Rectal smooth muscle tissue (tissue), 1 donor: ENCODE data around the gene PIP.
"Not testable (repeated sequence)": the region's sequence is repeated elsewhere in the genome, so short reads cannot be mapped to it uniquely, and the experiment has no call there.

Experiments
- H3K27ac ChIP-seq: one replicate; pipeline ENCODE4 v1.7.0; 2013; ENCODE audit warnings: low read depth, low read length, inconsistent platforms
- H3K27me3 ChIP-seq: one replicate; pipeline ENCODE4 v1.7.0; 2013; ENCODE audit warnings: low read length; ENCODE audit not compliant: control insufficient read depth, insufficient read depth
- H3K36me3 ChIP-seq: one replicate; pipeline ENCODE4 v1.7.0; 2013; ENCODE audit warnings: low read length; ENCODE audit not compliant: control insufficient read depth, insufficient read depth
- H3K4me1 ChIP-seq: one replicate; pipeline ENCODE4 v1.7.0; 2013; ENCODE audit warnings: low read length; ENCODE audit not compliant: control insufficient read depth, insufficient read depth
- H3K4me3 ChIP-seq: one replicate; pipeline ENCODE4 v1.7.0; 2013; ENCODE audit warnings: low read length
- H3K9ac ChIP-seq: one replicate; pipeline ENCODE4 v1.7.0; 2013; ENCODE audit warnings: low read length

PIP gene

GRCh38 chr7:143131781-143132180 is at the start of gene PIP:
Gene PIP, plus strand, starts transcription at chr7:143132077. Its CDS starts 40 bp downstream, at chr7:143132117.
- Histone ChIP-seq H3K36me3 (no peaks in the 10 kb centered on the region), H3K9ac (no peak within 1 kb of the TSS), H3K4me3 (no peak within 1 kb of the TSS), H3K27me3 (no peaks in the 10 kb centered on the region), H3K27ac (no peak within 1 kb of the TSS), H3K4me1 (no peaks in the 10 kb centered on the region)

- no peaks in the 10 kb centered on the region for H3K36me3 ChIP-seq
- H3K9ac ChIP-seq, result no peak overlapping the region
- no peak overlapping the region for H3K4me3 ChIP-seq
- H3K4me1 ChIP-seq, result no peaks in the 10 kb centered on the region
- H3K27me3 ChIP-seq, result no peaks in the 10 kb centered on the region
- H3K27ac ChIP-seq, result no peak overlapping the region
Observed at GRCh38 chr7:143085109-143085508, 46.8 kb upstream of the PIP start.

- not testable (repeated sequence) for H3K27ac ChIP-seq, H3K27me3 ChIP-seq, H3K4me1 ChIP-seq, H3K36me3 ChIP-seq, H3K4me3 ChIP-seq, H3K9ac ChIP-seq
Observed at GRCh38 chr7:143085610-143086009, 46.3 kb upstream of the PIP start.

- H3K27me3 ChIP-seq, H3K4me3 ChIP-seq, H3K27ac ChIP-seq, H3K9ac ChIP-seq, H3K4me1 ChIP-seq, H3K36me3 ChIP-seq: not testable (repeated sequence)
Observed at GRCh38 chr7:143088549-143089231, 43.2 kb upstream of the PIP start.

GRCh38 chr7:143096146-143096545 is 35.7 kb upstream of the PIP start:
- Histone ChIP-seq H3K9ac (no peak overlapping the region), H3K27ac (no peak overlapping the region), H3K4me1 (no peaks in the 10 kb centered on the region), H3K36me3 (no peaks in the 10 kb centered on the region), H3K27me3 (no peaks in the 10 kb centered on the region), H3K4me3 (no peak overlapping the region)

GRCh38 chr7:143099579-143099978 is 32.3 kb upstream of the PIP start:
- not testable (repeated sequence) for H3K4me3 ChIP-seq, H3K27ac ChIP-seq, H3K9ac ChIP-seq, H3K27me3 ChIP-seq, H3K4me1 ChIP-seq, H3K36me3 ChIP-seq

GRCh38 chr7:143104759-143105158 is 27.1 kb upstream of the PIP start:
- H3K4me1 ChIP-seq, result no peaks in the 10 kb centered on the region
- no peak overlapping the region for H3K4me3 ChIP-seq
- H3K27me3 ChIP-seq, result no peaks in the 10 kb centered on the region
- H3K9ac ChIP-seq, result no peak overlapping the region
- no peak overlapping the region for H3K27ac ChIP-seq
- no peaks in the 10 kb centered on the region for H3K36me3 ChIP-seq

- not testable (repeated sequence) for H3K27me3 ChIP-seq, H3K4me3 ChIP-seq, H3K4me1 ChIP-seq, H3K36me3 ChIP-seq, H3K9ac ChIP-seq, H3K27ac ChIP-seq
Observed at GRCh38 chr7:143108019-143108418, 23.9 kb upstream of the PIP start.

GRCh38 chr7:143117395-143117794 is 14.5 kb upstream of the PIP start:
- no peaks in the 10 kb centered on the region for H3K27me3 ChIP-seq
- no peak overlapping the region for H3K27ac ChIP-seq
- no peak overlapping the region for H3K9ac ChIP-seq
- no peaks in the 10 kb centered on the region for H3K36me3 ChIP-seq
- no peak overlapping the region for H3K4me3 ChIP-seq
- H3K4me1 ChIP-seq, result no peaks in the 10 kb centered on the region

- Histone ChIP-seq H3K27me3 (no peaks in the 10 kb centered on the region), H3K9ac (no peak overlapping the region), H3K27ac (no peak overlapping the region), H3K4me3 (no peak overlapping the region), H3K4me1 (no peaks in the 10 kb centered on the region), H3K36me3 (no peaks in the 10 kb centered on the region)
Observed at GRCh38 chr7:143120691-143121405, 11.0 kb upstream of the PIP start.

GRCh38 chr7:143123326-143123725 is 8.6 kb upstream of the PIP start:
- H3K27me3 ChIP-seq, H3K36me3 ChIP-seq: not testable (repeated sequence)

GRCh38 chr7:143126146-143126545 is 5.7 kb upstream of the PIP start:
- H3K4me1 ChIP-seq, result no peaks in the 10 kb centered on the region
- H3K9ac ChIP-seq, result no peak overlapping the region
- H3K27ac ChIP-seq, result no peak overlapping the region
- no peak overlapping the region for H3K4me3 ChIP-seq
- H3K27me3 ChIP-seq, result no peaks in the 10 kb centered on the region
- H3K36me3 ChIP-seq, result no peaks in the 10 kb centered on the region

More at GRCh38 chr7:143123326-143123725, 8.6 kb upstream of the PIP start:
- H3K4me3 ChIP-seq, H3K4me1 ChIP-seq, H3K27ac ChIP-seq, H3K9ac ChIP-seq: not testable (repeated sequence)

GRCh38 chr7:143129051-143129450 is 2.8 kb upstream of the PIP start:
- Histone ChIP-seq H3K4me3 (no peak overlapping the region), H3K27ac (no peak overlapping the region), H3K27me3 (no peaks in the 10 kb centered on the region), H3K36me3 (no peaks in the 10 kb centered on the region), H3K9ac (no peak overlapping the region), H3K4me1 (no peaks in the 10 kb centered on the region)
